Astrocyte of the spinal cord (primary cell): ENCODE results near the gene RELCH.

Experiments
- DNase-seq: peaks from one replicate; pipeline ENCODE4 v3.0.0; 2011; ENCODE audit warnings: low read depth, low spot score
- H3K4me3 ChIP-seq: 2 replicates; pipeline ENCODE4 v1.5.1; 2011; ENCODE audit warnings: low read depth, mild to moderate bottlenecking, low read length, moderate library complexity
- in situ Hi-C: cut with HindIII; loops from 2 replicates; pipeline ENCODE4 v1.10.0; 2017; ENCODE audit warnings: low sequenced_read_pairs
- TF ChIP-seq, protein P1 (sequence below): IDR thresholded peaks from 2 replicates; pipeline ENCODE4 v1.5.1; 2012; ENCODE audit warnings: low read depth, mild to moderate bottlenecking, low read length, inconsistent platforms

RELCH gene

DNA sequence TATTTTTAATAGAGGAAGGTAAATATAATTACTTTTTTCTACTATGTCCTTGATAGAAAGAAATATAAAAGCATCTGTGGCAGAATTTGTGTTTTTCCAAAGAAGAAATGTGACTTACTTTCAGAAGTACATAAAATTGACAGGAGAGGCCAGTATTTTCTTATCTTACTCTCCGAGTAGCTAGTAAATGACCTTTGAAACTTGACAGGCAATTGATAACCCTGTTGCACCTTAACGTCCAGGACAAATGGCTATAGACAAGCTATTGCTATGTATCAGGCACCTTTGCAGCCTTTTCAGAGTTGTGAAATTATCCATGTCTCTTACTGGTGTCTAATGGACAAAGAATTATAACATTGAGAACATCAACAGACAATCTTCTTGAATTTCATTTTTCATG lies 75.0 kb downstream of the RELCH start:
- no peak for DNase-seq
- in situ Hi-C loops = no loop called here
- TF ChIP-seq, protein P1, sequence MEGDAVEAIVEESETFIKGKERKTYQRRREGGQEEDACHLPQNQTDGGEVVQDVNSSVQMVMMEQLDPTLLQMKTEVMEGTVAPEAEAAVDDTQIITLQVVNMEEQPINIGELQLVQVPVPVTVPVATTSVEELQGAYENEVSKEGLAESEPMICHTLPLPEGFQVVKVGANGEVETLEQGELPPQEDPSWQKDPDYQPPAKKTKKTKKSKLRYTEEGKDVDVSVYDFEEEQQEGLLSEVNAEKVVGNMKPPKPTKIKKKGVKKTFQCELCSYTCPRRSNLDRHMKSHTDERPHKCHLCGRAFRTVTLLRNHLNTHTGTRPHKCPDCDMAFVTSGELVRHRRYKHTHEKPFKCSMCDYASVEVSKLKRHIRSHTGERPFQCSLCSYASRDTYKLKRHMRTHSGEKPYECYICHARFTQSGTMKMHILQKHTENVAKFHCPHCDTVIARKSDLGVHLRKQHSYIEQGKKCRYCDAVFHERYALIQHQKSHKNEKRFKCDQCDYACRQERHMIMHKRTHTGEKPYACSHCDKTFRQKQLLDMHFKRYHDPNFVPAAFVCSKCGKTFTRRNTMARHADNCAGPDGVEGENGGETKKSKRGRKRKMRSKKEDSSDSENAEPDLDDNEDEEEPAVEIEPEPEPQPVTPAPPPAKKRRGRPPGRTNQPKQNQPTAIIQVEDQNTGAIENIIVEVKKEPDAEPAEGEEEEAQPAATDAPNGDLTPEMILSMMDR = no peak
- no peak overlapping the region for H3K4me3 ChIP-seq

DNA sequence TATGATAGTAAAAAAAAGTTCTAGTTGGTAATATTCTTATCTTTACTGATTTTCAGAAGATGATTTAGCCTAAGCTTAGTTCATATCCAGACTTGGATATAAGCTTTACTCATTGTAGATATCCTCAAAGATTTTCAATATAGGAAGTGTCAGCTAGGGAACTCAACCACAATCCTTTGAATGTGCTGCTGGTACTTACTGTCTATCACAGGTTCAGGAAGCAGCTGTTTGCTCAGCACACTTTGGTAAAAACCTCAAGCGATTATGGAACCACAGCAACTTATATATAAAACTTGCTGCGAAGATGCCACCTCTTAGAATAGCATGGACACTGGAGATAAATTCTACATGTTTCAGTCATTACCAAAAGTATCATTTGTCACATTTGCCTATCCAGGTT lies 77.9 kb downstream of the RELCH start:
- TF ChIP-seq, protein P1 = no peak
- in situ Hi-C loops = no loop called here
- DNase-seq = no peak
- H3K4me3 ChIP-seq = no peak overlapping the region

DNA sequence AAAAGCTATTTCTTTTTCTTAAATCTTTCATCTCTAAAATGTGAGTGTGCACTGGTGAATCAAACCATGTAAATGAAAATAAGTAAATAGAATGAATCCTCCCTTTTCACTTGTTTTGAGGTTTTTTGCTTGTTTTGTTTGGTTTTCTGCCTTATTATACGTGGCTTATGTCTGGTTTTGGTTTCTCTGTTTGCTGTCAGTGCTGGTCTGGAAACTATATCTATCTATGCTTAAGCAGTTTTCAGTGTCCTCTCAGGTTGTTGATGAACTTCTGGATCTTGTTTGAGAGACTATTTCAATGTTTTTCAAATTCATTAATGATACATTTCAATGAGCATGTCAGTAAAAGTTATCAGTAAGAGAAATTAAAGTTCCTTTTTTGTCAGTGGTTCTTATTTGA lies 90.0 kb downstream of the RELCH start:
- no peak overlapping the region for H3K4me3 ChIP-seq
- no peak for DNase-seq
- TF ChIP-seq, protein P1 = no peak
- in situ Hi-C loops = no loop called here

DNA sequence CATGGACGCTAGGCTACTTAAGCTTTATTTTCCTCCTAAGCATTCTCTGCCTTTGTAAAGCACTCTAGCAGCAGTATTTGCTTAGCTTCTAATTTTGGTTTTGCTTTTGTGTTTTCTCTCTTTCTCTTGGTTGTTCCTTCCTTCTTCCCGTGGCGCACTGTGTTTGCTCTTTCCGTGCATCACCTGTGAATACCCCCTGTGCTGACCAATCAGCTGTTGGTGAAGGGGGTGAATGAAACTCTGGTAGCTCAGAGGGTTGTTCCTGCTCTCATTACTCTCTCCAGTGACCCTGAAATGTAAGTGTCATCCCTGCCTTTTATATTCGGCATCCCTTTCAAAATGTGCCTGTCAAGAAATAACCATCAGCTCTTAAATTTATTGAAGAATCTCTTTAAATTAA lies 92.5 kb downstream of the RELCH start:
- in situ Hi-C loops = no loop called here
- TF ChIP-seq, protein P1 = no peak
- no peak for DNase-seq
- H3K4me3 ChIP-seq = no peak overlapping the region

DNA sequence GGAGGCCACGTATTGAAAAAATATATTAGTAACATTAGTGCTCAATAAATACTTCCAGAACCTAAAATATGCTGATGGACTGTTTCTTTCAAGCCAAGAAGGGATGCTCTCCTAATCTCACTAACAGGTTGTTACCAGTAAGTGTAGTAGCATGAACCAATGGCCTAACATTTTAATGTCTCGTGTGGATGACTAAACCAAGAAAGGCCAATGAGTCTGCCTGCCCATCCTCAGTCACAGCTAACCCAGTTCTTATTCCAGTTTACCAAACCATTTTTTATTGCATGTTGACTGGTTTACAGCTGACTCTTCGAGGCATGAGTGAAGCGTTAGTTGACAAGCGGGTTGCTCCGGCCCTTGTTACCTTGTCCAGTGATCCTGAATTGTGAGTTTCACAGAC lies 93.0 kb downstream of the RELCH start:
- DNase-seq = no peak
- no peak overlapping the region for H3K4me3 ChIP-seq
- TF ChIP-seq, protein P1 = no peak
- in situ Hi-C loops = no loop called here

DNA sequence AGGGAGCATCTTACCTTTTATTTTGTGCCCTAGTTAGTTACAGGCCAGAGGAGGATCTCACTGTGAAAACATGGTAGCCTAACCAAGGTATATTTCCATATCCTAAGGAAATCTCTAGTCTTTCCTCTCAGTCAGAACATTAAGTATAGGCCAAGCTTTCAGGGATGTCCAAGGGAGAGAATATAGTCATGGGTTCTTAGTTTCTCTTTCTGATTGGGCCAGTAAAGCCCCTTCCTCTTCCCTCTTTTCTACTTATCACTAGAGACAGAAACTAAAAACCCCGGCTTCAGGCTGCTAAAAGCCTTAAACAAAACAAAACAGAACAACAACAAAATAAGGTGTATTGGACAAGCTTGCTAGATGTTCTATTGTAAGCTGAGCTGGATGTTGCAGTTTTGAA lies 93.7 kb downstream of the RELCH start:
- no peak overlapping the region for H3K4me3 ChIP-seq
- TF ChIP-seq, protein P1 = no peak
- in situ Hi-C loops = no loop called here
- DNase-seq = no peak

DNA sequence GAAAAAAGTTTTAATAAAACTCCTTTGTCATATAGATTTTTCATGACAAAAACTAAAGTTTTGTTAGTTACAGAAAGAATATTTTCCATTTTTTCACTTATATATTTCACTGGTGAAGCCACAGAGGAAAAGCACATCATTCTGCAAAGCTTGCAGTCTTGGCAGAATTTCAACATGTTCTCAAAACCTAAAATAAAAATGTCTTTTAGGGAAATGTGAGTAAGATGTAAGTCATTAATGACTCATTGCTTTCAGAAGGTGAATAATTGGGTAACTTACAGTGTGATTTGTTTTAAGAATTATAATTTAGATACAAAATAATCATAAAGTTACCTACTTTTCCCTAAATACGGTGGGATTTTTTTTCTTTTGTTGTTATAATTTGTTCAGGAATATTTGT lies 94.6 kb downstream of the RELCH start:
- no peak overlapping the region for H3K4me3 ChIP-seq
- in situ Hi-C loops = no loop called here
- peak; percentile 85 for DNase-seq
- TF ChIP-seq, protein P1 = no peak
